Measurements from ENCODE around the gene ITGA11. TPM values are rescaled to one million over a fixed set of nuclear protein-coding genes. Genes with fewer than 3 reads are reported as not detected.
A peak's percentile ranks its signal among the peaks of the same experiment; 100 is the strongest.

ITGA11 gene
- polyA plus RNA-seq, 1 of the 3 experiments (the other 2 are of a cell fraction) = 0.49 TPM

- TF ChIP-seq EZH2phosphoT487 (IDR thresholded peaks at IDR 0.05; ENCODE audit: borderline replicate concordance, low read depth) (no peak), YY1 (IDR thresholded peaks at IDR 0.05; ENCODE audit: low read depth) (no peak), FOSL2 (IDR thresholded peaks at IDR 0.05; ENCODE audit: borderline replicate concordance, low read depth) (no peak)
- TF ChIP-seq, protein P1, sequence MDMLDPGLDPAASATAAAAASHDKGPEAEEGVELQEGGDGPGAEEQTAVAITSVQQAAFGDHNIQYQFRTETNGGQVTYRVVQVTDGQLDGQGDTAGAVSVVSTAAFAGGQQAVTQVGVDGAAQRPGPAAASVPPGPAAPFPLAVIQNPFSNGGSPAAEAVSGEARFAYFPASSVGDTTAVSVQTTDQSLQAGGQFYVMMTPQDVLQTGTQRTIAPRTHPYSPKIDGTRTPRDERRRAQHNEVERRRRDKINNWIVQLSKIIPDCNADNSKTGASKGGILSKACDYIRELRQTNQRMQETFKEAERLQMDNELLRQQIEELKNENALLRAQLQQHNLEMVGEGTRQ (IDR thresholded peaks at IDR 0.05; ENCODE audit: borderline replicate concordance, low read depth, low read length) = no peak
These were observed 45.2 kb downstream of the ITGA11 start (continued) for GRCh38 chr15:68386587-68387288.

DNA sequence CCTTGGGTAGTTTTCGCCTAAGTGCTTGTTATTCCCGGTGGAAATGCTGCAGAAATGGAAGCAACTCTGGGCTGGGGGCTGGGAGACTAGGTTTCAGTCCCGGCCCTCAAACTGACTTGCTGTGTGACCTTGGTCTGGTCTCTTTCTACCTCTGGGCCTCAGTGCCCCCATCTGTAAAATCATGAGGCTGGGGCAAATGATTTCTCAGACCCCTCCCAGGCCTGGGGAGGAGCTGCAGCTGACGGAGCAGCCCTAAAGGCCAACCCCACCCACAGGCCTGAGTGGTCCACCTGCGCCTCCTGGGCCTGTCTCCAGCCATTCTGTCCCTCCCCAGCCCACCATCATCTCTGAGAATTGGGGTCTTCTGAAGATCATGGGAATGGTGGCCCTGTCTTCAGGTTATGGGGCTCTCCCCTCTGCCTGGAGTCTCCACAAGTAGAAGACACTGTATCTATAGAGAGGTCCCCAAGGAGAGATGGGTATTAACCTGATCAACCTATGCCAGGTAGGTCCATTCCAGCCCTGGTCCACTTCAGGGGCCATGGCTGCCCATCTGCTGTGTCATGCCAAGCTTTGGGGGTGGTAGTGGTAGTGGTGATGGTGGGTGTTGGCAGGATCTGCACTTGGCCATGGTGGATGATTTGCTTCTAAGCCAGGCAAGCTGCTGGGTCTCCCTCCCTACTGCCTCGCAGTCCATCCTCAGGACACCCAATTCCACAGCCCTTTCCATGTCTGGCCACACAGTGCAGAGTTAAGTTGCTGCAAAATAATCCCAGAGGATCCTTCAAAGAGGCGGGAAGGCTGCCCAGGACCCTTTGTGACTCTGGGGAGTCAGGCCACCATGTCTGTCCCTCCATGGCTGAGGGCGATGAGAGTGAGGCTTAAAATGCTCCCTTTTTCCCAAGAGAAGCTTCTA lies 46.0 kb downstream of the ITGA11 start:
- ChIA-PET CTCF (interaction anchor here (0.6 to 1.3 kb wide), 2 partner anchors 79 to 133 kb away, joined by 3 to 5 read pairs; no protein-coding TSS in a partner anchor), POLR2A (no interaction called here)
- Histone ChIP-seq H3K4me1 (ENCODE audit: control insufficient read depth in 1 of 2, insufficient read depth in 2 of 2, low read depth in 1 of 2, low read length in 1 of 2) (peaks cover 12 to 23% of the 10 kb centered on the region in 2 experiments), H3K36me3 (replicated peaks in 1 of 2; ENCODE audit: control insufficient read depth in 1 of 2, insufficient read depth in 2 of 2, low read length in 1 of 2) (no peaks in the 10 kb centered on the region), H3K79me2 (ENCODE audit: insufficient read depth) (no peaks in the 10 kb centered on the region), H3K27ac (ENCODE audit: low read depth in 2 of 2, low read length in 1 of 2) (peak overlapping the region in 1 of 2 experiments; percentile 88; a peak in 1 of 4 replicates), H4K20me1 (ENCODE audit: insufficient read depth) (no peaks in the 10 kb centered on the region), H3K4me2 (no peak overlapping the region), H2AFZ (ENCODE audit: low read depth) (no peak overlapping the region), H3F3A (replicated peaks; ENCODE audit: insufficient read depth) (peaks cover 28% of the 10 kb centered on the region), H3K4me3 (ENCODE audit: low read depth in 2 of 2, low read length in 1 of 2) (no peak overlapping the region), H3K9ac (no peak overlapping the region), H3K9me2 (no peaks in the 10 kb centered on the region), H3K27me3 (ENCODE audit: insufficient read depth) (no peaks in the 10 kb centered on the region), H3K9me3 (no peaks in the 10 kb centered on the region)
- no peak for TF ChIP-seq EP300 (IDR thresholded peaks at IDR 0.05; ENCODE audit: borderline replicate concordance in 1 of 2, low read depth in 1 of 2, low read length in 1 of 2)
- no peak for TF ChIP-seq FOXJ3 (CRISPR knock-in tag; IDR thresholded peaks at IDR 0.05)
- no peak for TF ChIP-seq FOXM1 (IDR thresholded peaks at IDR 0.05; ENCODE audit: low read depth)
- TF ChIP-seq, protein P2, sequence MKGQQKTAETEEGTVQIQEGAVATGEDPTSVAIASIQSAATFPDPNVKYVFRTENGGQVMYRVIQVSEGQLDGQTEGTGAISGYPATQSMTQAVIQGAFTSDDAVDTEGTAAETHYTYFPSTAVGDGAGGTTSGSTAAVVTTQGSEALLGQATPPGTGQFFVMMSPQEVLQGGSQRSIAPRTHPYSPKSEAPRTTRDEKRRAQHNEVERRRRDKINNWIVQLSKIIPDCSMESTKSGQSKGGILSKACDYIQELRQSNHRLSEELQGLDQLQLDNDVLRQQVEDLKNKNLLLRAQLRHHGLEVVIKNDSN (IDR thresholded peaks at IDR 0.05; ENCODE audit: borderline replicate concordance, low read depth) = no peak
- no peak for TF ChIP-seq MEF2A (IDR thresholded peaks at IDR 0.05; ENCODE audit: borderline replicate concordance, low read depth)
- no peak for TF ChIP-seq CHD2 (IDR thresholded peaks at IDR 0.05; ENCODE audit: low read length, partially characterized antibody)
- TF ChIP-seq CTCF (IDR thresholded peaks at IDR 0.05) = no peak
- no peak for TF ChIP-seq RXRA (IDR thresholded peaks at IDR 0.05; ENCODE audit: borderline replicate concordance, low read depth)
- TF ChIP-seq TCF12 (IDR thresholded peaks at IDR 0.05) = no peak
- TF ChIP-seq RAD21 (IDR thresholded peaks at IDR 0.05; ENCODE audit: low read length) = no peak
- no peak for TF ChIP-seq MAX (IDR thresholded peaks at IDR 0.05; ENCODE audit: low read depth)
- TF ChIP-seq TAF1 (IDR thresholded peaks at IDR 0.05; ENCODE audit: borderline replicate concordance, low read depth, low read length) = no peak
- TF ChIP-seq JUND (IDR thresholded peaks at IDR 0.05) = no peak
- no peak for TF ChIP-seq EZH2phosphoT487 (IDR thresholded peaks at IDR 0.05; ENCODE audit: borderline replicate concordance, low read depth)
- no peak for TF ChIP-seq GATA2 (CRISPR knock-in tag; IDR thresholded peaks at IDR 0.05)
- TF ChIP-seq, protein P3, sequence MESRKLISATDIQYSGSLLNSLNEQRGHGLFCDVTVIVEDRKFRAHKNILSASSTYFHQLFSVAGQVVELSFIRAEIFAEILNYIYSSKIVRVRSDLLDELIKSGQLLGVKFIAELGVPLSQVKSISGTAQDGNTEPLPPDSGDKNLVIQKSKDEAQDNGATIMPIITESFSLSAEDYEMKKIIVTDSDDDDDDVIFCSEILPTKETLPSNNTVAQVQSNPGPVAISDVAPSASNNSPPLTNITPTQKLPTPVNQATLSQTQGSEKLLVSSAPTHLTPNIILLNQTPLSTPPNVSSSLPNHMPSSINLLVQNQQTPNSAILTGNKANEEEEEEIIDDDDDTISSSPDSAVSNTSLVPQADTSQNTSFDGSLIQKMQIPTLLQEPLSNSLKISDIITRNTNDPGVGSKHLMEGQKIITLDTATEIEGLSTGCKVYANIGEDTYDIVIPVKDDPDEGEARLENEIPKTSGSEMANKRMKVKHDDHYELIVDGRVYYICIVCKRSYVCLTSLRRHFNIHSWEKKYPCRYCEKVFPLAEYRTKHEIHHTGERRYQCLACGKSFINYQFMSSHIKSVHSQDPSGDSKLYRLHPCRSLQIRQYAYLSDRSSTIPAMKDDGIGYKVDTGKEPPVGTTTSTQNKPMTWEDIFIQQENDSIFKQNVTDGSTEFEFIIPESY (IDR thresholded peaks at IDR 0.05; ENCODE audit: borderline replicate concordance, low read depth) = no peak
- no peak for TF ChIP-seq PBX3 (IDR thresholded peaks at IDR 0.05)
- no peak for TF ChIP-seq POLR2AphosphoS5 (IDR thresholded peaks at IDR 0.05; ENCODE audit: low read depth, low read length)
- TF ChIP-seq YY1 (IDR thresholded peaks at IDR 0.05; ENCODE audit: low read depth) = no peak
- WGBS (ENCODE audit: low lambda C conversion rate) = 97% methylated on average over 7 of the region's 8 CpGs
- no peak for DNase-seq

All from SK-N-SH (cell line).